ENCODE results near the gene KRTAP5-10. TPM values are rescaled to one million over a fixed set of nuclear protein-coding genes. Genes with fewer than 3 reads are reported as not detected.
"Not testable (repeated sequence)": the region's sequence is repeated elsewhere in the genome, so short reads cannot be mapped to it uniquely, and the experiment has no call there.

KRTAP5-10 gene
- total RNA-seq: 0.41 TPM in 1 of 2 replicates, not detected in the other
- long read RNA-seq: 0 reads

GRCh38 chr11:71565263-71565662, at the start of gene KRTAP5-10:
KRTAP5-10 (plus strand) TSS chr11:71565563; CDS start chr11:71565588, 25 bp downstream.
- no peak for TF ChIP-seq CTCF (IDR thresholded peaks at IDR 0.05; ENCODE audit: unreplicated experiment)
- Mint-ChIP-seq H3K27ac (peak within 1 kb of the TSS; percentile 2), H3K4me3 (ENCODE audit: low read depth) (no peak within 1 kb of the TSS), H3K36me3 (ENCODE audit: insufficient read depth) (no peaks in the 10 kb centered on the region), H3K9me3 (ENCODE audit: low read depth) (peaks cover 3% of the 10 kb centered on the region), H3K27me3 (peaks cover 37% of the 10 kb centered on the region), H3K4me1 (ENCODE audit: low read depth) (peaks cover 6% of the 10 kb centered on the region)
- DNase-seq (ENCODE audit: low spot score, unreplicated experiment): no peak

GRCh38 chr11:71518506-71519471, 46.6 kb upstream of the KRTAP5-10 start:
- peaks cover 4% of the 10 kb centered on the region for H3K36me3 Mint-ChIP-seq (ENCODE audit: insufficient read depth)
- no peak overlapping the region for H3K27ac Mint-ChIP-seq
- DNase-seq (ENCODE audit: low spot score, unreplicated experiment): no peak
- H3K9me3 Mint-ChIP-seq (ENCODE audit: low read depth): peaks cover 7% of the 10 kb centered on the region
- no peak overlapping the region for H3K4me3 Mint-ChIP-seq (ENCODE audit: low read depth)
- H3K27me3 Mint-ChIP-seq: no peaks in the 10 kb centered on the region
- H3K4me1 Mint-ChIP-seq (ENCODE audit: low read depth): no peaks in the 10 kb centered on the region
- no peak for TF ChIP-seq CTCF (IDR thresholded peaks at IDR 0.05; ENCODE audit: unreplicated experiment)

GRCh38 chr11:71519546-71519945, 45.8 kb upstream of the KRTAP5-10 start:
- no peak for TF ChIP-seq CTCF (IDR thresholded peaks at IDR 0.05; ENCODE audit: unreplicated experiment)
- no peak overlapping the region for H3K4me3 Mint-ChIP-seq (ENCODE audit: low read depth)
- H3K4me1 Mint-ChIP-seq (ENCODE audit: low read depth): no peaks in the 10 kb centered on the region
- peaks cover 4% of the 10 kb centered on the region for H3K36me3 Mint-ChIP-seq (ENCODE audit: insufficient read depth)
- H3K27me3 Mint-ChIP-seq: no peaks in the 10 kb centered on the region
- H3K27ac Mint-ChIP-seq: no peak overlapping the region
- H3K9me3 Mint-ChIP-seq (ENCODE audit: low read depth): peaks cover 7% of the 10 kb centered on the region
- no peak for DNase-seq (ENCODE audit: low spot score, unreplicated experiment)

- peaks cover 4% of the 10 kb centered on the region for H3K36me3 Mint-ChIP-seq (ENCODE audit: insufficient read depth)
- H3K4me1 Mint-ChIP-seq (ENCODE audit: low read depth): peaks cover 5% of the 10 kb centered on the region
- no peak for TF ChIP-seq CTCF (IDR thresholded peaks at IDR 0.05; ENCODE audit: unreplicated experiment)
- H3K9me3 Mint-ChIP-seq (ENCODE audit: low read depth): peaks cover 7% of the 10 kb centered on the region
- no peak overlapping the region for H3K27ac Mint-ChIP-seq
- no peak for DNase-seq (ENCODE audit: low spot score, unreplicated experiment)
- no peak overlapping the region for H3K4me3 Mint-ChIP-seq (ENCODE audit: low read depth)
- no peaks in the 10 kb centered on the region for H3K27me3 Mint-ChIP-seq
Observed at GRCh38 chr11:71525188-71525937, 40.0 kb upstream of the KRTAP5-10 start.

- peaks cover 4% of the 10 kb centered on the region for H3K36me3 Mint-ChIP-seq (ENCODE audit: insufficient read depth)
- H3K4me3 Mint-ChIP-seq (ENCODE audit: low read depth): no peak overlapping the region
- H3K27ac Mint-ChIP-seq: no peak overlapping the region
- TF ChIP-seq CTCF (IDR thresholded peaks at IDR 0.05; ENCODE audit: unreplicated experiment): no peak
- H3K9me3 Mint-ChIP-seq (ENCODE audit: low read depth): peaks cover 7% of the 10 kb centered on the region
- H3K4me1 Mint-ChIP-seq (ENCODE audit: low read depth): peaks cover 5% of the 10 kb centered on the region
- no peak for DNase-seq (ENCODE audit: low spot score, unreplicated experiment)
- no peaks in the 10 kb centered on the region for H3K27me3 Mint-ChIP-seq
Observed at GRCh38 chr11:71525938-71526495, 39.3 kb upstream of the KRTAP5-10 start.

GRCh38 chr11:71526796-71527575, 38.4 kb upstream of the KRTAP5-10 start, which contains the start of gene KRTAP5-7:
KRTAP5-7 (plus strand) TSS chr11:71527267; CDS start chr11:71527301, 34 bp downstream.
- H3K36me3 Mint-ChIP-seq (ENCODE audit: insufficient read depth); H3K4me3 Mint-ChIP-seq (ENCODE audit: low read depth); H3K27me3 Mint-ChIP-seq; H3K9me3 Mint-ChIP-seq (ENCODE audit: low read depth); DNase-seq (ENCODE audit: low spot score, unreplicated experiment); H3K27ac Mint-ChIP-seq; H3K4me1 Mint-ChIP-seq (ENCODE audit: low read depth): not testable (repeated sequence)

Data from progenitor cell of endocrine pancreas (in vitro differentiated cells).